Measurements from ENCODE around the gene AGPAT4. TPM values are rescaled to one million over a fixed set of nuclear protein-coding genes. Genes with fewer than 3 reads are reported as not detected.

Gene AGPAT4
- total and polyA plus RNA-seq, 2 experiments from 2014 or later: 3.0 to 3.9 TPM

DNA sequence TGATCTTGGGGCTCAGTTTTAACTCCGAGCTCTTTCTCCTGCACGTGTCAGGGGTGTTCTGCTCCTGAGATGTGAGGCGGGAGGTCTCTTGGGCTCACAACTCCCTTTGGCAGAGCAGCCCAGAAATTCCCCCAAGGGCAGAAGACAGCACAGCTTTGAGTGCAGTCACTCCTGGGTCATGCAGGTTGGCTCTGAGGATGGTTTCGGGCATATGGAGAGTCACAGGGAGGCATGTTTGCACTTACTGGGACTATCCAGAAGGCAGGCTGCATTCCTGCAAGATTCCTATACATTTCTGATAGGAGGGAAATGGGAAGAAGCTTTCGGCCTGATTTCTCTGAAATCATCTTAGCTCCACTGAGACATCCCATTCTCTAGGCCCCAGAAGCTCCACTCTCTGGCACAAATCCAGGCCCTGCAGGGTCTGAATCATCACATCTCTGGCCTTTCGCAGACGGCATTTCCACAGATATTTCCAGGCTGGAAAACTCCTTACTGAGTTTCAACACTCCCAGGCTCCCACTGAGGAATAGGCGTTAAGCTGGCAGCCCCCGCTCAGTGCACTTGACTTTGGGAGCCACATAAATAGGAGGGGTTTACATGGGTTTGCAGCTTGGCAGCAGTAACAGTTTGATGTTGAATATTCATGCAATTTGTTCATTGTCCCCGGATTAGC is 39.7 kb downstream of the AGPAT4 start:
- no peak for TF ChIP-seq EZH2 (IDR thresholded peaks at IDR 0.05; ENCODE audit: insufficient read depth, poor library complexity, severe bottlenecking)
- TF ChIP-seq EZH2phosphoT487 (IDR thresholded peaks at IDR 0.05; ENCODE audit: insufficient read depth, low read depth): no peak
- peaks cover 19% of the 10 kb centered on the region for H3K4me1 ChIP-seq (ENCODE audit: insufficient read depth)
- H3K9me2 ChIP-seq (ENCODE audit: insufficient read depth): no peaks in the 10 kb centered on the region
- in situ Hi-C loops (cut with MboI): no loop called here
- 46 to 47% methylated on average over 10 of the region's 10 CpGs for WGBS, 2 experiments (ENCODE audit: low coverage in 1 of 2, low lambda C conversion rate in 2 of 2, missing lambda C conversion rate in 2 of 2)
- DNase-seq: peak; percentile 93
- no peaks in the 10 kb centered on the region for H3K9me3 ChIP-seq (ENCODE audit: low read depth)
- H3K4me3 ChIP-seq: no peak overlapping the region
- H3K79me2 ChIP-seq (ENCODE audit: insufficient read depth): peaks cover 46% of the 10 kb centered on the region
- H3K36me3 ChIP-seq (ENCODE audit: low read depth): peaks cover 5% of the 10 kb centered on the region; the same call in 1 of the 2 replicates
- H2AFZ ChIP-seq: peak overlapping the region; percentile 27; the same call in 1 of the 2 replicates
- H3K27ac ChIP-seq: peak overlapping the region; percentile 54
- H3F3A ChIP-seq (ENCODE audit: insufficient read depth): peaks cover 29% of the 10 kb centered on the region
- no peaks in the 10 kb centered on the region for H4K20me1 ChIP-seq (ENCODE audit: insufficient read depth)
- H3K4me2 ChIP-seq (ENCODE audit: unreplicated experiment): peak overlapping the region; percentile 36
- H3K27me3 ChIP-seq (replicated peaks; ENCODE audit: insufficient read depth): no peaks in the 10 kb centered on the region
- peak overlapping the region; percentile 43 for H3K9ac ChIP-seq

DNA sequence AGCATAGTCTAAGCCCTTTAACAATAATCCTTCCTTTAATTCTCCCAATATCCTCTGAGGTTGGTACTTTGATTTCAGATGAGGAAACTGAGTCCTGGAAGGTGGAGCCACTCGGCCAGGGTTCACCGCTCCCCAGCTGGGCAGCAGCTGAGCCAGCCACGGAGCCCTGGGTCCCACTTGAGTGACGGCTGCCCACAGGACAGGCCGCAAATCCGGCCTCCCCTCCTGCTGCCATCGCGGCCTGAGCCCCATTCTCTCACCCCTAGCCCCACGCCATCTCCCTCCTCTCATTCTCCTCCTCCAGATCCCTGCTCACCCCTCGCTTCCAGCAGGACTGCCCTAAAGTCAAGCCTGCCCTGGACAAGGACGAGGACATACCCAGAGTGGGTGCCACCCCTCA is 41.4 kb downstream of the AGPAT4 start:
- Histone ChIP-seq H3K9ac (no peak overlapping the region), H3K27ac (no peak overlapping the region), H3K27me3 (replicated peaks; ENCODE audit: insufficient read depth) (no peaks in the 10 kb centered on the region), H3K4me3 (no peak overlapping the region), H3F3A (ENCODE audit: insufficient read depth) (peaks cover 45% of the 10 kb centered on the region), H2AFZ (no peak overlapping the region), H3K4me1 (ENCODE audit: insufficient read depth) (peaks cover 33% of the 10 kb centered on the region), H3K36me3 (ENCODE audit: low read depth) (peaks cover 5% of the 10 kb centered on the region; the same call in 1 of the 2 replicates), H3K4me2 (ENCODE audit: unreplicated experiment) (no peak overlapping the region), H3K9me3 (ENCODE audit: low read depth) (no peaks in the 10 kb centered on the region), H4K20me1 (ENCODE audit: insufficient read depth) (no peaks in the 10 kb centered on the region), H3K79me2 (ENCODE audit: insufficient read depth) (peaks cover 40% of the 10 kb centered on the region), H3K9me2 (ENCODE audit: insufficient read depth) (no peaks in the 10 kb centered on the region)
- TF ChIP-seq EZH2phosphoT487 (IDR thresholded peaks at IDR 0.05; ENCODE audit: insufficient read depth, low read depth): no peak
- in situ Hi-C loops (cut with MboI): no loop called here
- WGBS, 2 experiments (ENCODE audit: low coverage in 1 of 2, low lambda C conversion rate in 2 of 2, missing lambda C conversion rate in 2 of 2): 96 to 99% methylated on average over 11 of the region's 11 CpGs
- DNase-seq: no peak

DNA sequence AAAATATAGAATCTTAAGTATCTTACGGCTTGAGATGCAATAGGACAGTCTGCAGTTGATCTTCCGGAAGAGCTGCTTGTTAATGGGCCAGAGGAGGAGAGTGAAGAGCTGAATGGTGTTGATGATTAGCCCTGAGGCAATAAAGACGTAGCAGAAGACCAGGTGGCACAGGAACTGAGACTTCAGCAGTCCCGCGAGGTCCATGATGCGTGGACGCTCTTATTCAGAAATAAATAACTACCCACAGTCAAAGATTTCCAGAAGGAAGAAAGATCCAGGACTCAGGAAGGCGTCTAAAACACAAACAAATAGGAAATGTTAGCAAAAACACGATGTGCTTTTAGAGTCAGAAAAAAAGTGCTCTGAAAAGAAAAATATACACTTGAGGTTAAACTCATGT is 41.9 kb downstream of the AGPAT4 start:
- Histone ChIP-seq H3K79me2 (ENCODE audit: insufficient read depth) (peaks cover 42% of the 10 kb centered on the region), H3K27ac (no peak overlapping the region), H3K4me1 (ENCODE audit: insufficient read depth) (peaks cover 33% of the 10 kb centered on the region), H3K27me3 (replicated peaks; ENCODE audit: insufficient read depth) (no peaks in the 10 kb centered on the region), H2AFZ (no peak overlapping the region), H3K9me3 (ENCODE audit: low read depth) (no peaks in the 10 kb centered on the region), H4K20me1 (ENCODE audit: insufficient read depth) (no peaks in the 10 kb centered on the region), H3K9me2 (ENCODE audit: insufficient read depth) (no peaks in the 10 kb centered on the region), H3K4me2 (ENCODE audit: unreplicated experiment) (no peak overlapping the region), H3K4me3 (no peak overlapping the region), H3K9ac (no peak overlapping the region), H3F3A (ENCODE audit: insufficient read depth) (peaks cover 50% of the 10 kb centered on the region), H3K36me3 (ENCODE audit: low read depth) (peaks cover 5% of the 10 kb centered on the region; the same call in 1 of the 2 replicates)
- in situ Hi-C loops (cut with MboI): no loop called here
- 96 to 100% methylated on average over 9 of the region's 9 CpGs for WGBS, 2 experiments (ENCODE audit: low coverage in 1 of 2, low lambda C conversion rate in 2 of 2, missing lambda C conversion rate in 2 of 2)
- TF ChIP-seq EZH2 (IDR thresholded peaks at IDR 0.05; ENCODE audit: insufficient read depth, poor library complexity, severe bottlenecking) (no peak), EZH2phosphoT487 (IDR thresholded peaks at IDR 0.05; ENCODE audit: insufficient read depth, low read depth) (no peak)
- DNase-seq: no peak

DNA sequence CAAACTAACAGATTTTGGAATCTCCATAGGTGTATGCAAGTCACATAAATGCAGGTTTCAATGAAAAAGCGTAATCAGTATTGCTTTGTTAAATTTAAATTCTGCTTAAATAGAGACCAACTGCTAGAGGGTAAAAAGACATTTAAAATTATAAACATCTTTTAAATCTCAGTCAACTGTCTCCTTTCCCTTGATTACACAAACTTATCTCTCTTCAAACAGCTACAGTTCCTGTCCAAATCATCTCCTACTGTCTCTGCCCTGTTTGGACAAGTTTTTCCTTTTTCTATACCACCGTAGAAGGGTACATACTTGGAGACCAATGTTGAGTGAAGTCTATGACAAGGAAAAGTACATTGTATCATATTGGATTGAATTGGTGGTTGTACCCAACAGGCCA is 43.5 kb downstream of the AGPAT4 start:
- peaks cover 5% of the 10 kb centered on the region; the same call in 1 of the 2 replicates for H3K36me3 ChIP-seq (ENCODE audit: low read depth)
- DNase-seq: no peak
- H3K27ac ChIP-seq: peak overlapping the region; percentile 99; the same call in 1 of the 2 replicates
- no peaks in the 10 kb centered on the region for H3K9me3 ChIP-seq (ENCODE audit: low read depth)
- no peak overlapping the region for H3K4me2 ChIP-seq (ENCODE audit: unreplicated experiment)
- peak overlapping the region; percentile 93; the same call in 1 of the 2 replicates for H3K9ac ChIP-seq
- peaks cover 51% of the 10 kb centered on the region for H3F3A ChIP-seq (ENCODE audit: insufficient read depth)
- in situ Hi-C loops (cut with MboI): no loop called here
- WGBS, 2 experiments (ENCODE audit: low coverage in 1 of 2, low lambda C conversion rate in 2 of 2, missing lambda C conversion rate in 2 of 2): 98 to 100% methylated on average over 2 of the region's 2 CpGs
- H3K27me3 ChIP-seq (replicated peaks; ENCODE audit: insufficient read depth): no peaks in the 10 kb centered on the region
- H4K20me1 ChIP-seq (ENCODE audit: insufficient read depth): no peaks in the 10 kb centered on the region
- H3K4me3 ChIP-seq: no peak overlapping the region
- no peak overlapping the region for H2AFZ ChIP-seq
- peaks cover 43% of the 10 kb centered on the region for H3K79me2 ChIP-seq (ENCODE audit: insufficient read depth)
- no peak for TF ChIP-seq EZH2 (IDR thresholded peaks at IDR 0.05; ENCODE audit: insufficient read depth, poor library complexity, severe bottlenecking)
- no peak for TF ChIP-seq EZH2phosphoT487 (IDR thresholded peaks at IDR 0.05; ENCODE audit: insufficient read depth, low read depth)
- peaks cover 33% of the 10 kb centered on the region for H3K4me1 ChIP-seq (ENCODE audit: insufficient read depth)
- no peaks in the 10 kb centered on the region for H3K9me2 ChIP-seq (ENCODE audit: insufficient read depth)

Data from GM23248 (cell line).